ENCODE results near the gene SLCO1B1. TPM values are rescaled to one million over a fixed set of nuclear protein-coding genes. Genes with fewer than 3 reads are reported as not detected.
"Not testable (repeated sequence)": the region's sequence is repeated elsewhere in the genome, so short reads cannot be mapped to it uniquely, and the experiment has no call there.

Gene SLCO1B1
- total and polyA plus RNA-seq, 8 donors: 0.09 TPM; not detected in 7

DNA sequence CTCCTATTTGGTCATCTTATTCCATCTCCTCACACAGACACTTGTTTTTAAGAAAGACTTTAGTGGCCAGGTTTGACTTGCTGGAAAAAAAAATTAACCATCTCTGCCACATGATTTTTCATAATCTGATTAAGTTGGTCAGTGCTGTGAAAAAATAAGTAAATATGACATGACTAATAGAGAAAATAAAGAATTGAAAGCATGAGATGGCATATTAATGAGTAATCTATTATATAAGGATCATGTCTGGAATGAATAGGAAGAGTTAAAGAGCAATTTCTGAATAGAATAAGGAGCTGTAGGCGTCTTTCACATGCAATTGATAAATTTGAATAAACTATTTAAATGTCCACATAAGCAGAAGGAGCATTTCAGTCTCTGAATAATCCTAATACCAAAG is 12.2 kb upstream of the SLCO1B1 start:
- Histone ChIP-seq H3K4me3 (no peak overlapping the region), H3K27ac (no peak overlapping the region), H3K9me3 (no peaks in the 10 kb centered on the region), H3K36me3 (no peaks in the 10 kb centered on the region), H3K4me1 (no peaks in the 10 kb centered on the region), H3K27me3 (no peaks in the 10 kb centered on the region)
- WGBS, 2 donors: 35 to 36% methylated on average over 1 of the region's 1 CpG
- TF ChIP-seq, protein P1, sequence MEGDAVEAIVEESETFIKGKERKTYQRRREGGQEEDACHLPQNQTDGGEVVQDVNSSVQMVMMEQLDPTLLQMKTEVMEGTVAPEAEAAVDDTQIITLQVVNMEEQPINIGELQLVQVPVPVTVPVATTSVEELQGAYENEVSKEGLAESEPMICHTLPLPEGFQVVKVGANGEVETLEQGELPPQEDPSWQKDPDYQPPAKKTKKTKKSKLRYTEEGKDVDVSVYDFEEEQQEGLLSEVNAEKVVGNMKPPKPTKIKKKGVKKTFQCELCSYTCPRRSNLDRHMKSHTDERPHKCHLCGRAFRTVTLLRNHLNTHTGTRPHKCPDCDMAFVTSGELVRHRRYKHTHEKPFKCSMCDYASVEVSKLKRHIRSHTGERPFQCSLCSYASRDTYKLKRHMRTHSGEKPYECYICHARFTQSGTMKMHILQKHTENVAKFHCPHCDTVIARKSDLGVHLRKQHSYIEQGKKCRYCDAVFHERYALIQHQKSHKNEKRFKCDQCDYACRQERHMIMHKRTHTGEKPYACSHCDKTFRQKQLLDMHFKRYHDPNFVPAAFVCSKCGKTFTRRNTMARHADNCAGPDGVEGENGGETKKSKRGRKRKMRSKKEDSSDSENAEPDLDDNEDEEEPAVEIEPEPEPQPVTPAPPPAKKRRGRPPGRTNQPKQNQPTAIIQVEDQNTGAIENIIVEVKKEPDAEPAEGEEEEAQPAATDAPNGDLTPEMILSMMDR (IDR thresholded peaks at IDR 0.05): no peak
- no peak for ATAC-seq
- intact Hi-C loops (cut with DNase I): no loop called here
- FAIRE-seq: no peak
- no peak for DNase-seq

DNA sequence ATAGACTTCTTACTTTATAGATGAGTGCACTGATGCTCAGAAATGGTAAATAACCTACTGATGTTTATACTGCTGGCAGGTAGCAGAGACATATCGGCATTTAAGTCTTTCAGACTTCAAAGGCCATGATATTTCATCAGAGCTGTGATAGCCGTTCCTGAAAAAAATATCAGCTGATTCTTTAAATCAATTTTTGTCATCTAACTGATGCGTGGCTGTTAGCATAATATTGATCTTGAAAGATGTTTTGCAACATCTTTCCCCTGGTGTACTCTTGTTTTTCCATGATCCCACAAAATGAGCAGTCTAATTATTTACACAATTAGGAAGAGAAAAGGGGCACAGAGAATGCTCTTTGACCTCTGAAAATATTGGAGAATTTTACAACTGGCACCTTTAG is 1.6 kb upstream of the SLCO1B1 start:
- ATAC-seq: no peak
- 23 to 24% methylated on average over 3 of the region's 3 CpGs for WGBS, 2 donors

DNA sequence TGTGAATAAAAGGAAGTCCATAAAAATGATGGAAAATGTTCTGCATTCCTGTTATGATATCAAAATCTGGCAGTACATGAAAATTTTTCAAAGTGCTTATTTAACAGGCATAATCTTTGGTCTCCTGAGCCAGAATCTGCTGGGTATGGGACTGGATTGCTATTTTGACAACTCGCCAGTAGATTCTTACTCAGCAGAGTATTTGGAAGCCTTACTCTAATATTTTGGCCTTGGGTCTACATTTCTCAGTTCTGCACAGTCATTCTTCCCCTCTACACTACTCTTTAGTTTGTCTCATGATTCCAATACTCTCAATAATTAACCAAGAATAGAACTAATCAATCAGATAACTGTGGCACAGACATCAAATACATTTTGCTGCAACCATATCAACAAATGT is 1.1 kb upstream of the SLCO1B1 start:
- ATAC-seq (peak in 2 of 4 donors; percentile 37 to 57), FAIRE-seq (no peak)
- WGBS, 2 donors: 9 to 29% methylated on average over 1 of the region's 1 CpG

More for the DNA sequence above, 1.6 kb upstream of the SLCO1B1 start:
- intact Hi-C loops (cut with DNase I): no loop called here
- Histone ChIP-seq H3K9me3 (no peaks in the 10 kb centered on the region), H3K36me3 (no peaks in the 10 kb centered on the region), H3K4me1 (no peaks in the 10 kb centered on the region), H3K27me3 (no peaks in the 10 kb centered on the region), H3K4me3 (no peak overlapping the region), H3K27ac (no peak overlapping the region)
- FAIRE-seq: no peak
- no peak for DNase-seq
- TF ChIP-seq, protein P1 (IDR thresholded peaks at IDR 0.05): no peak

DNA sequence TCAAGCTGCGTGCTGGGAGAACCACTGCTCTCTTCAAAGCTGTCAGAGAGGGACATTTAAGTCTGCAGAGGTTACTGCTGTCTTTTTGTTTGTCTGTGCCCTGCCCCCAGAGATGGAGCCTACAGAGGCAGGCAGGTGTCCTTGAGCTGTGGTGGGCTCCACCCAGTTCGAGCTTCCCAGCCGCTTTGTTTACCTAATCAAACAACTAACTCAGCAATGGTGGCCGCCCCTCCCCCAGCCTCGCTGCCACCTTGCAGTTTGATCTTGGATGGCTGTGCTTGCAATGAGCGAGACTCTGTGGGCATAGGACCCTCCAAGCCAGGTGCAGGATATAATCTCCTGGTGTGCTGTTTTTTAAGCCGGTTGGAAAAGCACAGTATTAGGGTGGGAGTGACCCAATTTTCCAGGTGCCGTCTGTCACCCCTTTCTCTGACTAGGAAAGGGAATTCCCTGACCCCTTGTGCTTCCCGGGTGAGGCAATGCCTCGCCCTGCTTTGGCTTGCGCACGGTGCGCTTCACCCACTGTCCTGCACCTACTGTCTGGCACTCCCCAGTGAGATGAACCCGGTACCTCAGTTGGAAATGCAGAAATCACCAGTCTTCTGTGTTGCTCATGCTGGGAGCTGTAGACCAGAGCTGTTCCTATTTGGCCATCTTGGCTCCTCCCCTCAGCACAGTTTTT is 6.5 kb downstream of the SLCO1B1 start:
- H3K27me3 ChIP-seq; H3K4me1 ChIP-seq; H3K36me3 ChIP-seq; DNase-seq; H3K4me3 ChIP-seq; intact Hi-C loops (cut with DNase I); H3K27ac ChIP-seq; H3K9me3 ChIP-seq; FAIRE-seq; ATAC-seq: not testable (repeated sequence)
- 78 to 79% methylated on average over 13 to 14 of the region's 14 CpGs for WGBS, 2 donors

More for the DNA sequence above, 1.1 kb upstream of the SLCO1B1 start:
- Histone ChIP-seq H3K36me3 (no peaks in the 10 kb centered on the region), H3K9me3 (no peaks in the 10 kb centered on the region), H3K27ac (no peak overlapping the region), H3K27me3 (no peaks in the 10 kb centered on the region), H3K4me3 (no peak overlapping the region), H3K4me1 (no peaks in the 10 kb centered on the region)
- DNase-seq: no peak
- TF ChIP-seq, protein P1 (IDR thresholded peaks at IDR 0.05): no peak
- intact Hi-C loops (cut with DNase I): no loop called here

DNA sequence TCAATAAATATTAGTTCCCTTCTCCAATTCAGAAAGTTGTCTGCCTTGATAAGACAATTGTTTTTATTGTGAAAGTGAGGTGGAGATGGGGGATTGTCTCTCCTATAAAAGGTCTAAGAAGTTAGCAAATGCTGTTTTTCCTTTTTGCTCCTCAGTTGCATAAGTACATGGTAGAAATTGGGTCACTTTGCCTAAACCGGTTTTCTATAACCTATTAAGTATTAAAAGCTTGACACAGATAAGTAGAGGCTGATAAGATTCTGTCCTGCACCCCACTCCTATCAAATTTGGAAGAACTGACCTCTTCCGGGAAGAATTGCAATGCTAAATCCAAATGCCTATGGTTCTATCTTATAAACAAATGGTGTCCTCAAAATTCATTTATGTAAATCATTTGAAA is 7.0 kb downstream of the SLCO1B1 start:
- no peaks in the 10 kb centered on the region for H3K36me3 ChIP-seq
- DNase-seq: no peak
- FAIRE-seq: no peak
- TF ChIP-seq, protein P1 (IDR thresholded peaks at IDR 0.05): no peak
- peaks cover 0 to 3% (median 0%) of the 10 kb centered on the region in 3 donors for H3K4me1 ChIP-seq
- no peak overlapping the region for H3K4me3 ChIP-seq
- ATAC-seq: no peak
- intact Hi-C loops (cut with DNase I): no loop called here
- no peaks in the 10 kb centered on the region for H3K9me3 ChIP-seq
- 59 to 69% methylated on average over 2 of the region's 2 CpGs for WGBS, 2 donors
- H3K27me3 ChIP-seq: no peaks in the 10 kb centered on the region
- no peak overlapping the region for H3K27ac ChIP-seq
